ENCODE data around the gene DNAJC4.

The DNAJC4 gene

DNA sequence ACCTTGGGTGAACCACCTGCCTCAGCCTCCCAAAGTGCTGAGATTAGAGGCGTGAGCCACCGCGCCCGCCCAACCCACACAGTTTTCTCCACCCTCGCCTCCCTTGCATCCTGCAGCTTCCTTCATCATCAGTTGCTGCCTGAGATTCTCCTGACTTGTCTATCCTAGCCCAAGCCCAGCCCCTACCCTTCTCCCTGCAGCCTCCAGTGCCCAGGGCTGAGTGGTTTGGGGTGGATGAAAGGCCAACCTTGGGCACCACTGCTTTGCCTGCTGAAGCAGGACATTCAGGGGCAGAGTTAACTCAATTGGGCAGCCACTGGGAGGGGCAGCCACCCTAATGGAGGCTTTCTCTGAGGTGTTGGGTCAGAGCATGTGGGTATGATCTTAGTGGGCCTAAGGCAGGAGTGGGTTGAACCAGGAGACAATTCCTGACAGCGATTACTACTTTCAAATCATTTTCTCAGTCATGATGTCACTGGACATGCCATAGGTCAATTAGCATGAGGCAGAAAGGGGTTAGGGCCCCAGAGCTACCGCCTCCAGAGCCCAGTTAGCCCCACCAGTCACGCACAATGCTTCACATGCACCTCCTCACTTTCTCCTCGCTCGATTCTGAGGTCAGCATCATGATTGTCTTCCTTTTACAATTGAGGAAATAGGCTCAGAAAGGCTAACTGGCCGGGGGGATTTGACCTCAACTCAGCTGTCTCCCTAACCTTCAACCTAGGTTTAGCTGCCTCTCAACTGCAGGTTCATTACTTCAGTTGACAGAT is 9.5 kb downstream of the DNAJC4 start:
- DNase-seq (ENCODE audit: low read depth), result peak; percentile 81
- no peak for TF ChIP-seq POLR2A (IDR thresholded peaks at IDR 0.05; ENCODE audit: extremely low read depth, insufficient read length)
- TF ChIP-seq, protein P1, sequence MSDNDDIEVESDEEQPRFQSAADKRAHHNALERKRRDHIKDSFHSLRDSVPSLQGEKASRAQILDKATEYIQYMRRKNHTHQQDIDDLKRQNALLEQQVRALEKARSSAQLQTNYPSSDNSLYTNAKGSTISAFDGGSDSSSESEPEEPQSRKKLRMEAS (IDR thresholded peaks at IDR 0.05; ENCODE audit: low read depth, low read length), result peak; percentile 75
- TF ChIP-seq, protein P2, sequence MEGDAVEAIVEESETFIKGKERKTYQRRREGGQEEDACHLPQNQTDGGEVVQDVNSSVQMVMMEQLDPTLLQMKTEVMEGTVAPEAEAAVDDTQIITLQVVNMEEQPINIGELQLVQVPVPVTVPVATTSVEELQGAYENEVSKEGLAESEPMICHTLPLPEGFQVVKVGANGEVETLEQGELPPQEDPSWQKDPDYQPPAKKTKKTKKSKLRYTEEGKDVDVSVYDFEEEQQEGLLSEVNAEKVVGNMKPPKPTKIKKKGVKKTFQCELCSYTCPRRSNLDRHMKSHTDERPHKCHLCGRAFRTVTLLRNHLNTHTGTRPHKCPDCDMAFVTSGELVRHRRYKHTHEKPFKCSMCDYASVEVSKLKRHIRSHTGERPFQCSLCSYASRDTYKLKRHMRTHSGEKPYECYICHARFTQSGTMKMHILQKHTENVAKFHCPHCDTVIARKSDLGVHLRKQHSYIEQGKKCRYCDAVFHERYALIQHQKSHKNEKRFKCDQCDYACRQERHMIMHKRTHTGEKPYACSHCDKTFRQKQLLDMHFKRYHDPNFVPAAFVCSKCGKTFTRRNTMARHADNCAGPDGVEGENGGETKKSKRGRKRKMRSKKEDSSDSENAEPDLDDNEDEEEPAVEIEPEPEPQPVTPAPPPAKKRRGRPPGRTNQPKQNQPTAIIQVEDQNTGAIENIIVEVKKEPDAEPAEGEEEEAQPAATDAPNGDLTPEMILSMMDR (IDR thresholded peaks at IDR 0.05; ENCODE audit: low read depth, low read length), result no peak
- peak overlapping the region; percentile 85 for H3K4me3 ChIP-seq (ENCODE audit: low read depth, low read length)

DNA sequence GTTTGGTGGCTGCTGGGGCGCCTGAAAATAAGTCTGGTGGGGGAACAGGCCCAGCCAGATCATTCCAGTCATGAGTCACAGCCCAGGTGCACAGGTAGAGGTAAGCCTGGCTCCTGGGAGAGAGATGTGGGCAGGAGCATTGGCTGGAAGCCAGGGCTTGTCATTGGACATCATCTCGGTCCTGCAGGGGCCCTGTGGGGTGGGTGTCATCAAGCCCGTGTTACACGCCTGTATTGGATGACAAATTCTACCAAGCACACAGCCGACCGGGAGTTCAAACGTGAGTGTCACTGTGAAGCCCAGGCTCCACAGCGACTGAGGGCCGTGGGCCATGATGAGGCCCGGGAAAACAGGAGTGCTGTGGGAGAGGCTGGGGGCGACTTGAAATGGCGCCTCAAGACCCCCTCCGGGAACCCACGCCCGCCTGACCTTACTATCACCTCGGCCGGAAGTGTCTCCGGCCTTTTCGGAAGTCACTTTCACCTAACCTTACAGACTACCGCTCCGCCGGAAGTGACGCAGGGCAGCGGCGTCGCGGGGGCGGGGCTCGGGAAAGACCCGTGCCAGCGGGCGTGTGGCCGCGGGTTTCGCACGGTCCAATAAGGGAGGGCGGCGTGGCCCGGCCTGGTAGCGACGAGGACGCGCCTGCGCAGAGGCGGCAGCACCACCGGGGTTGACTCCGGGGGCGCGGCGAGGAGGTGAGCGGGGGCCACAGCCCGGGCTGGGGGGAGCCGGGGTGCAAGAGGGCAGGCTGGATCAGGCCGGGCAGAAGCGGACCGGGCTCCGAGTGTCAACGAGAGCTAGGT is 10.3 kb downstream of the DNAJC4 start, which contains the start of gene FKBP2:
FKBP2 (plus strand) TSS at position 661 of the 806 bp plus-strand sequence. CDS start 1,293 bp downstream, outside the sequence.
- DNase-seq (ENCODE audit: low read depth), result peak; percentile 98
- peak within 1 kb of the TSS; percentile 85 for H3K4me3 ChIP-seq (ENCODE audit: low read depth, low read length)
- TF ChIP-seq POLR2A (IDR thresholded peaks at IDR 0.05; ENCODE audit: extremely low read depth, insufficient read length) (peak; percentile 89), MYC (IDR thresholded peaks at IDR 0.05; ENCODE audit: low read depth, low read length) (peak; percentile 64; the same call in 1 of the 2 replicates)
- TF ChIP-seq, protein P1 (IDR thresholded peaks at IDR 0.05; ENCODE audit: low read depth, low read length), result peak; percentile 64; the same call in 1 of the 2 replicates
- TF ChIP-seq, protein P2 (IDR thresholded peaks at IDR 0.05; ENCODE audit: low read depth, low read length), result no peak

DNA sequence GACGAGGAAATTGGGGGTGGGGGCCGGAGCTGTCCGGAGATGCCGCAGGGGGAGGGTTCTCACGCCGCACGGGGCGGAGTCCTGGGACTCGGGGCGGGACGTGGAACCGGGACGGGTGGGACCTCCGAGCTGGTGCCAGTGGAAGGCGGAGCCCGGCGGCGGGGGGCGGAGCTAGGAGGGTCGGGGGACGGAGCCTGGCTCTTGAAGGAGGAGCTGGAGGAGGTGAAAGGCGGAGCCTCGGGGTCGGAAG is 10.8 kb downstream of the DNAJC4 start:
- DNase-seq (ENCODE audit: low read depth), result peak; percentile 99
- TF ChIP-seq, protein P1 (IDR thresholded peaks at IDR 0.05; ENCODE audit: low read depth, low read length), result no peak
- TF ChIP-seq POLR2A (IDR thresholded peaks at IDR 0.05; ENCODE audit: extremely low read depth, insufficient read length), result no peak
- TF ChIP-seq, protein P2 (IDR thresholded peaks at IDR 0.05; ENCODE audit: low read depth, low read length), result no peak
- TF ChIP-seq MYC (IDR thresholded peaks at IDR 0.05; ENCODE audit: low read depth, low read length), result no peak
- H3K4me3 ChIP-seq (ENCODE audit: low read depth, low read length), result peak overlapping the region; percentile 71

DNA sequence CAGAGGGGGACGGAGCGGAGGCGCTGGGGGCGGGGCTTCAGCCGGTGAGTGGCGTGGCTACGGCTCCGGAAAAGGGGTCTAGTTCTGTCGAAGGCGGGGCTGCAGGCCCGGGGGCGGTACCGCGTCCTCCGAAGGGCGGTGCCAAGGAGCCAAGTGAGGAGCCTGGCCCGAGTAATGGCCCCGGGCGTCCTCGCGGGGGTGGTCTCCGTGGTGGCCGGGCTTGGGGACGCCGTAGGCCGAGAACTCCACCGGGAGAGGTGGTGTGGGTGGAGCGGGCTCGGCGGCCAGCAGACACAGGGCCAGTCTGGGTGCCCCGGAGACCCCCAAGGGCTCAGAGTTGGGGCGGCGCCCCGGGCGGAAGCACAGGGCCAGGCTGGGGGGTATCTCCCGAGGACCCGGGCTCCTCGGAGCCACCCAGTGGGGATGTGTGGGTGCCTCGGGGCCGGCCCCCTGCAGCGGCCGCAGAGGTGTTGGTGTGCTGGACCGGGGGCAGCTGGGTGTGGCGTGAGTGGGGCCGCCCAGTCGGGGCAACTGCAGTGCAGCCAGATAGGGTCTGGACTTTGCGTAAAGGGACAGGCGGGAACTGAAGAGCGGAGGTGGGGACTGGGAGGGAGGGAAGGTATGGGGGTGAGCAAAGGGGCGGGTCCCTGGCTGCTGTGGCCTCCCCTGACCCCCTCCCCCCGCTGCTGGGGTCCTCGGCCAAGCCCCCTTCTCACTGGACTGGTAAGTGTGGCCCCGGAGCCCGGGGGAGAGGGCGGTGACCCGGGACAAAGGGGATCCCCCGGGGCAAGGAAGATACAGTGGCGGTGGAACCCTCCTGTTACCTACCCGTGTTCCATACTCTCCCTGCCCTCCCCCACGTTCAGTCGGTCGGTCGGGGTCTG is 11.4 kb downstream of the DNAJC4 start:
- peak; percentile 76 for DNase-seq (ENCODE audit: low read depth)
- peak overlapping the region; percentile 71 for H3K4me3 ChIP-seq (ENCODE audit: low read depth, low read length)
- TF ChIP-seq, protein P2 (IDR thresholded peaks at IDR 0.05; ENCODE audit: low read depth, low read length), result no peak
- peak; percentile 79 for TF ChIP-seq POLR2A (IDR thresholded peaks at IDR 0.05; ENCODE audit: extremely low read depth, insufficient read length)
- TF ChIP-seq, protein P1 (IDR thresholded peaks at IDR 0.05; ENCODE audit: low read depth, low read length), result peak; percentile 48; the same call in 1 of the 2 replicates

DNA sequence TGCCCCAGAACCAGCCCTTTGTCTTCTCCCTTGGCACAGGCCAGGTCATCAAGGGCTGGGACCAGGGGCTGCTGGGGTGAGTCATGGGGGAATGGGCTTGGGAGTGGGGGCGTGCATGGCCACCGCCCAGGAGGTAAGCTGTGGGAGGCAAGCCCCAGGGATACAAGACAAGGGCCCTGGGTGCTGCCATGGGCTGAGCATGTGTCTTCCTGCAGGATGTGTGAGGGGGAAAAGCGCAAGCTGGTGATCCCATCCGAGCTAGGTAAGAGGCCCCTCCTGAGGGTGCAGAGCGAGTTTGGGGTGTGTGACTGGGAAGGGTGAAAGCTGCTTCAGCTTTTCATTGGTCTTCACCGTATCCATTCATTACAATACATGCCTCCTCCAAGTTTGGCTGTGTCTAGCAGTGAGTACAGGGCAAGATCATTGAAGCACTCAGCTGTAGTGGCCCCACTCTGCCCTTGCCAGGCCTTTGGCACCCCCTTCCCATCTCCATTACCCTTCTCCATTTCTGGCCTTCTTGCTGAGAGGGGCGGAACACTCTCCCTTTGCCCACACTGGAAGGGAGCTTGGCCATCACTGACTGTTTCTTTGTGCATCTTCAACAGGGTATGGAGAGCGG is 13.0 kb downstream of the DNAJC4 start:
- no peak overlapping the region for H3K4me3 ChIP-seq (ENCODE audit: low read depth, low read length)
- TF ChIP-seq MYC (IDR thresholded peaks at IDR 0.05; ENCODE audit: low read depth, low read length), result no peak
- TF ChIP-seq, protein P1 (IDR thresholded peaks at IDR 0.05; ENCODE audit: low read depth, low read length), result no peak
- no peak for TF ChIP-seq POLR2A (IDR thresholded peaks at IDR 0.05; ENCODE audit: extremely low read depth, insufficient read length)
- TF ChIP-seq, protein P2 (IDR thresholded peaks at IDR 0.05; ENCODE audit: low read depth, low read length), result no peak
- DNase-seq (ENCODE audit: low read depth), result peak; percentile 49
